Suppressor macrophage (primary cell): ENCODE results near the gene IER3.
A peak's percentile ranks its signal among the peaks of the same experiment; 100 is the strongest.
"Not testable (repeated sequence)": the region's sequence is repeated elsewhere in the genome, so short reads cannot be mapped to it uniquely, and the experiment has no call there.

ENCODE experiments used
- DNase-seq, 4 experiments: peaks; one replicate each; pipeline ENCODE4 v3.0.0-alpha.2; 2020 to 2022

IER3 gene

DNA sequence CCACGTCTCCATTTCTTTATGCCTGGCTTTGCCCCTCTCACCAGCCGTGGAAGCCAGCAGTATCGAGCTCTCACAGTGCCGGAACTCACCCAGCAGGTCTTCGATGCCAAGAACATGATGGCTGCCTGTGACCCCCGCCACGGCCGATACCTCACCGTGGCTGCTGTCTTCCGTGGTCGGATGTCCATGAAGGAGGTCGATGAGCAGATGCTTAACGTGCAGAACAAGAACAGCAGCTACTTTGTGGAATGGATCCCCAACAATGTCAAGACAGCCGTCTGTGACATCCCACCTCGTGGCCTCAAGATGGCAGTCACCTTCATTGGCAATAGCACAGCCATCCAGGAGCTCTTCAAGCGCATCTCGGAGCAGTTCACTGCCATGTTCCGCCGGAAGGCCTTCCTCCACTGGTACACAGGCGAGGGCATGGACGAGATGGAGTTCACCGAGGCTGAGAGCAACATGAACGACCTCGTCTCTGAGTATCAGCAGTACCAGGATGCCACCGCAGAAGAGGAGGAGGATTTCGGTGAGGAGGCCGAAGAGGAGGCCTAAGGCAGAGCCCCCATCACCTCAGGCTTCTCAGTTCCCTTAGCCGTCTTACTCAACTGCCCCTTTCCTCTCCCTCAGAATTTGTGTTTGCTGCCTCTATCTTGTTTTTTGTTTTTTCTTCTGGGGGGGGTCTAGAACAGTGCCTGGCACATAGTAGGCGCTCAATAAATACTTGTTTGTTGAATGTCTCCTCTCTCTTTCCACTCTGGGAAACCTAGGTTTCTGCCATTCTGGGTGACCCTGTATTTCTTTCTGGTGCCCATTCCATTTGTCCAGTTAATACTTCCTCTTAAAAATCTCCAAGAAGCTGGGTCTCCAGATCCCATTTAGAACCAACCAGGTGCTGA, 20.3 kb downstream of the IER3 start:
- DNase-seq, result not testable (repeated sequence)

GRCh38 chr6:30723159-30723842, 21.0 kb downstream of the IER3 start:
- not testable (repeated sequence) for DNase-seq

DNA sequence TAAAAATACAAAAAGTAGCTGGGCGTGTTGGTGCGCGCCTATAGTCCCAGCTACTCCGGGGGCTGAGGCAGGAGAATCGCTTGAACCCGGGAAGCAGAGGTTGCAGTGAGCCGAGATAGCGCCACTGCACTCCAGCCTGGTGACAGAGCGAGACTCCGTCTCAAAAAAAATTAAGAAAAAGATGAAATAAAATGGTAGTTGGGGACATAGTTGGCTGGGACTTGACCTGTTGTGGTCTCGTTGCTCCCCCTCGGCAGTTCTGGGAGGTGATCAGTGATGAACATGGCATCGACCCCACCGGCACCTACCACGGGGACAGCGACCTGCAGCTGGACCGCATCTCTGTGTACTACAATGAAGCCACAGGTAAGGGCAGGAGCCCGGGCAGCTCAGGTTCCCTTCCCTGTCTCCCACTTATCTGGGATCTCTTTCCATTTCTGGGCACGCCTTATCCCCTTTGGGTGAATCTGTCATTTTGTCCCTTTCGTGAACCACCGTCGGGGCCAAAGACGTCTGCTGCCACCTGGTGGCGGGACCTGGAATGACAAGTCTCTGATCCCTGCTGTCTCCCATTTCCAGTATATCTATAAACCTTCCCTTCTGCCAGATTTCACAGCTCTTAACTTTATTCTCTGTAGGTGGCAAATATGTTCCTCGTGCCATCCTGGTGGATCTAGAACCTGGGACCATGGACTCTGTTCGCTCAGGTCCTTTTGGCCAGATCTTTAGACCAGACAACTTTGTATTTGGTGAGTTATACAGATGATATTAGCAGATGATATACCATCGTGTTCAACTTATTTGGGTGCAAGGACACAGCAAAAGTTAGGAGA, 21.9 kb downstream of the IER3 start:
- peak; percentile 85 to 95 (median 88) for DNase-seq

GRCh38 chr6:30722025-30722279, 22.4 kb downstream of the IER3 start:
- peak; percentile 59 to 73 (median 72) for DNase-seq

DNA sequence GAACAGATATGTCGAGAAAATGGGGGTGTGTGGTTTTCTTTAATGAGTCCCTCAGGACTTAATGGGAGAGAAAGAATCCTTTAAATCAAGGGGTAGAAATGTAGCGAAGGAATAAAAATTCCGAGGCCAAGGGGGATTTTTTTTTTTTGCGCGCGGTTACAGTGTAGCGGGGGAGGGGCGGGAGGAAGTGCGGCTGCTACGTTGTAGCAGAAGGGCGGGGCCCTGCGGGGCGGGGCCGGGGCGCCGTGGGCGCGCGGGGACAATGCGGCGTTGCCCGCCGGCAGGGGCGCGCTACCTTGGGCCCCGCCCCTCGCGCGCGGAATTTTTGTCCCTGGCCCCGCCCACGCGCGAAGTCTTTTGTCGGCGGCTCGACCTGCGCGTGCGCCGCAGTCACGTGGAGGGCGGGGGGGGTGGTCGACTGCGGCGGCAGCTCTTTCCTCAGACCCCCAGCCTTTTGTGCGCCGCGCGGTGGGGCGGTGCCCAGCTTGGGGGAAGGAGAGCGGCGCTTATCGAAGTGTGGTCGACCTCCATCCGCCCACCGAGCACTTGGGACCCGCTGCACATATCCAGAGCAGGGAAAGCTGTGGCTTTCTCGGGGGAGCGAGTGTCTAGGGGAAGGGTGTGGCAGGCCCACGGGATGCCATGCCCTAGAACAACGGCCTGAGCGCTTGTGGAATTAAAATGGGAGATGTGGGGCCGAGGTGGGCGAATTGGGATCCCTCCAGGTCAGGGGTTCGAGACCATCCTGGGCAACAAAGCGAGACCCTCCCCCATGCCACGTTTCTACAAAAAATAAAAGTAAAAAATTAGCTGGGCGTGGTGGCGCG, 22.9 kb downstream of the IER3 start:
- peak; percentile 98 to 100 (median 98) for DNase-seq

- DNase-seq, result peak; percentile 60 to 82 (median 76)
These were observed 23.6 kb downstream of the IER3 start for GRCh38 chr6:30720738-30721197.

- DNase-seq, result peak; percentile 98 to 99 (median 99)
These were observed 24.3 kb downstream of the IER3 start, which contains the start of gene TUBB for GRCh38 chr6:30719791-30720737. TUBB (plus strand) TSS chr6:30720352; CDS start chr6:30720507, 155 bp downstream.

GRCh38 chr6:30719356-30719755, 25.0 kb downstream of the IER3 start:
- DNase-seq, result no peak

GRCh38 chr6:30717845-30718720, 26.3 kb downstream of the IER3 start:
- not testable (repeated sequence) for DNase-seq

- DNase-seq, result peak; percentile 99 to 100 (median 100)
These were observed 27.1 kb downstream of the IER3 start, which contains the start of gene MDC1 for GRCh38 chr6:30717129-30717844. MDC1 (minus strand) TSS chr6:30717281; CDS start chr6:30715175, 2,106 bp downstream.

- no peak for DNase-seq
These were observed 27.5 kb downstream of the IER3 start for GRCh38 chr6:30716879-30717128.

DNA sequence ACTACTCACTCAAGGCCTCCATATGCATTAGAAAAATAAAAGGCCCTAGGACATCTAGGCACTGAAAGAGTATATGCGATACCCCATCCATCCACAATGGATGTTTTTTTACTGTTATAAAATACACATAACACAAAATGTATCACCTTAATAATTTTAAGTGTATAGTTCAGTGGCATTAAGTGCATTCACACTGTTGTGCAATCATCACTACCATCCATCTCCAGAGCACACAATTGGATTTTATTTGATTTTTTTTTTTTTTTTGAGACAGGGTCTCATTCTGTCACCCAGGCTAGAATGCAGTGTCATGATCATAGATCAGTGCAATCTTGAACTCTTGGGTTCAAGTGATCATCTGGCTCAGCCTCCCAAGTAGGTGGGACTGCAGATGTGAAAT, 30.1 kb downstream of the IER3 start:
- no peak for DNase-seq

DNA sequence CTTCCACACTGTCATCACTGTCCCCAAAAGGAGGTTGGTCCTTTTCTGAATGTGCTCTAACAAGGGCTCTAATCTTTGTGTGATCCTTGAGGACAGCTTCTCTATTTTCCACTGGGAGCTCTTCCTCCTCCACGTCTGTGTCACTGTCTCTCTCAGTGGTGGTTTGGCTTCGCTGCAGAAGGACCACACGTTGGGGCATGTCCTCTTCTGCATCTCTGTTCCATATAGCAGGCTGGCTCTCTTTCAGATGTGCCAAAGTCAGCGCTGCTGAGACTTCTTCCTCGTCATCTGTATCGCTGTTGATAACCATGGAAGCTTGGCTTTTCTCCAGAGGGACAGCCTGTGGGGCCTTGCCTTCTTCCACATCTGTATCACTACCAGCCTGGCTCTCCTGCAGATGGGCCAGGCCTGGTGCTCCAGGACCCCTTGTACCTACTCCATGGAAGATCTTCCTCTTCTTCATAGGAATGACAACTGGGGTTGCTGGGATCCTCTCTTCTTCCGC, 31.9 kb downstream of the IER3 start:
- DNase-seq, result no peak

DNA sequence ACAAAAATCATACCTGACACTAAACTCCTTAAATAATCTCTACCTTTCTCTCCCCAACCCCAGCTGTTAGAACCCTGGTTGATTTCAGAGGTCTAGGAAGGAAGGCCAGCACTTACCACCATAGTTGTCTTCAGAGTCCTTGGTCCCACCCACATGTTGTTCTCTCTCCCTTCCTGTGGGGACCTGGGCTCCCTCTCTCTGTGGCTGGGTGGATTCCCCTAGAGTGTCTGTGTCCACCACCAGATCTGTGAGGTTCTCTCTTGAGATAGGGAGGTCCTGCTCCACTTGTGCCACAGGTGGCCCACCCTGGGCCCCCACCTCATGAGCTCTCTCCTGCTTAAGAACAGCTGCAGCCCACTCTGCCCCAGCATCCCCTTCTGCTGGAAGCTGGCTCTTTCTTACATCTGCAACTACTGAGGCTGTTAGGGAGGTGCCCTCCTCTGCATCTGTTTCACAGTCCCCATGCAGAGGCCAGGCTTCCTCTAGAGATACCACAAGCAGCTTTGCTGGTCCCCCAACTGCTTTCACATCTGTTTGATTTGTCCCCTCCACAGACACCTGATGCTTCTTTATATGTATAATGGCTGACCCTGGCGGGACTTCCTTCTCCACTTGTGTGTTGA, 32.5 kb downstream of the IER3 start:
- no peak for DNase-seq

DNA sequence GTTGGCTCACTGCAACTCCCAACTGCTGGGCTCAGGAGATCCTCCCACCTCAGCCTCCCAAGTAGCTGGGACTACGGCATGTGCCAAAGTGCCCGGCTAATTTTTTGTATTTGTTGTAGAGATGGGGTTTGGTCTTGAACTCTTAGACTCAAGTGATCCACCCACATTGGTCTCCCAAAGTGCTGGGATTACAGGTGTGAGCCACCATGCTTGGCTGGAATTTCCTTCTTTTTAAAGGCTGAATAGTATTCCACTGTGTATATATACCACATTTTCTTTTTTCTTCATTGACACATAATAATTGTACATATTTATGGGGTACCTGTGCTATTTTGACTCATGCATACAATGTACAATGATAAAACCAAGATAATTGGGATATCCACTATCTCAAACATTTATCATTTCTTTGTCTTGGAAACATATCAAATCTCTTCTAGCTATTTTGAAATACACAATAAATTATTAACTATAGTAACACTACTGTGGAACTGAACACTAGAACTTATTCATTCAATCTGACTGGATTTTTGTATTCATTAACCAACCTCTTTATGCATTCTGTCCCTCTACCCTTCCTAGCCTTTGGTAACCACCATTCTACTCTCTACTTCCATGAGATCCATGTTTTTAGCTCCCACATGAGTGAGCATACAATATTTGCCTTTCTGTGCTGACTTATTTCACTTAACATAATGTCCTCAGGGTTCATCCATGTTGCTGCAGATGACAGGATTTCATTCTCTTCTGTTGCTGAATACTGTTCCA, 35.1 kb downstream of the IER3 start:
- no peak for DNase-seq

DNA sequence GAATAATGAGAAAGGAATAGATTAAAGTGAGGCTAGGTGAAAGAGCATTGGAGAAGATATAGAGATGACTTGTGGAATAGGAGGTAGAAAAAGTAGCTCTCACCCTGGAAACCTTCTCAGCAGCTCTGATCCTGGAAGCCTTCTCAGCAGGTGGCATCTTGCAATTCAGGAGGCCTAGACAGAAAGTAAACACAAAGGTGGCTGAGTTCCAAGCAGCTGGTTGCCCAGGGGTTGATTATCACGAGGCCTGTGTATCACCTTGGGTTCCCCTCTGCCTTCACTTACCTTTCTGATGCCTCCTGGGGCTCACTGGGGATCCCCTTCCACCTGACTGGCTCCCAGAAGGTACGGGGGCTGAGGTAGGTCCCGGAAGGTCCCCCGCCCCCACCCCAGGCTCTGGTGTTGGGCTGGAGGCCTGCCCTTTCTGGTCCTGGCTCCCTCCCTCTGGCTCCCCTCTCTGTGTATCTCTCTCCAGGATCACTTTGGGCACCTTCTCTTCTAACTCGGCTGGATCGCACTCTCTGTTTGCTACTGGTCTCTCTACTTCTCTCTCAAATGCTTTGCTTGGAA, 37.0 kb downstream of the IER3 start:
- no peak for DNase-seq

DNA sequence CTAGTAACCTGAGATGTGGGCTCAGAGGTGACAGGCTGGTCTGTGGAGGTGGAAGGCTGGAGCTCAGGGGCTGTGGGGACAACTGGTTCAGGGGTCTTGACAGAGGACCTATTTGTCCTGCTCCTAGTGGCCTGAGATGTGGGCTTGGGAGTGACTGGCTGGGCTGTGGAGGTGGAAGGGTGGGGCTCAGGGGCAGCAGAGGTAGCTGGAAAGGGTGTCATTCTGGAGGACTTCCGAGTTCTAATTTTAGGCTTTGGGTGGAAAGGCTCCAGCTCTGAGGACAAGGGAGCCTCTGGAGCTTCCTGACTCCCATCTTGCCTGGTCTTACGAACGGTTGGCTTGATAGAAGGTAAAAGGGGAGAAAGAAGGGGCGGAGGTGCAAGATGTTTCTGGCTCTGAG, 38.7 kb downstream of the IER3 start:
- no peak for DNase-seq
